NOMO-1 treated with DMSO at 0.1 percent for 48 hours (cell line): ENCODE results near the gene PROZ.

Source experiments
- DNase-seq: peaks from one replicate; lab custom pipeline; 2025; ENCODE audit not compliant: unreplicated experiment; lab: John Stamatoyannopoulos, UW

The PROZ gene

GRCh38 chr13:113119166-113119821 is 39.2 kb upstream of the PROZ start:
- no peak for DNase-seq

GRCh38 chr13:113119822-113120189 is 38.6 kb upstream of the PROZ start:
- no peak for DNase-seq

DNA sequence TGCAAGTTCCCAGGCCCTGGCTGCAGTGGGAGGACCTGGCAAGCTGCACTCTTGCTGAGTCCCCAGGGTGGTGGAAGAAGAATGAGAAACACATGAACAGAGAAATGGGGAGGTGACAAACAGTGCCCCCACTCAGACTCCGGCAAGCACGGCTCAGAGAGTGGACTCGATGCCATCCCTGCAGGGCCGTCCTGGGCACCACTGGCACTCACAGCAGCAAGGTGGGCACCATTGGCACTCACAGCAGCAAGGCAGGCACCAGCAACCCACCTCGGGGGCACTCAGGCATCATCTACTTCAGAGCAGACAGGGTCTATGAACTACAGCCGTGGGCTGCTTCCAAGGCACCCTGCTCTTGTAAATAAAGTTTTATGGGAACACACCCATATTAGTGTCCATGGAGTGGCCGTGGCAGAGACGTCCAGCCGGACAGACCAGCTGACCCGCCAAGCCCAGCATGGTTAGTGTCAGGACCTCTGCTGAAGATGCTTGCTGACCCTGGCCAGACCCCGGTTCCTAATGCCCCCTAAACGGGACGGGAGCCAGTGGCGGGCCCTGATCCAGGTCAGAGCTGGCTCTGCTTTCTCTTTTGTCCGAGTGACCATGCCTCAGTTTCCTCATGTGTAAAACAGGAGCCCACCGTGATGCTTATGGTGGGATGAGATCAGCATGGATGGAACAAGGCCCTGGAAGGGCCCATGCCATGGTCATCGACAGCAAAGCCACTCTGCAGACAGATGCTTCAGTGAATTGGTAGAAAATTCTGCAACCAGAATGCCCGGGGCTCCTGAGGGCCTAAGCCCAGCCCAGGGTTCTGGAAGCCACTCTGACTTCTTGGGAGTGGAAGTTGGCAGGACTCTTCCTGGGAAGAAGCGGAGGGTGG is 37.9 kb upstream of the PROZ start:
- DNase-seq = no peak

DNA sequence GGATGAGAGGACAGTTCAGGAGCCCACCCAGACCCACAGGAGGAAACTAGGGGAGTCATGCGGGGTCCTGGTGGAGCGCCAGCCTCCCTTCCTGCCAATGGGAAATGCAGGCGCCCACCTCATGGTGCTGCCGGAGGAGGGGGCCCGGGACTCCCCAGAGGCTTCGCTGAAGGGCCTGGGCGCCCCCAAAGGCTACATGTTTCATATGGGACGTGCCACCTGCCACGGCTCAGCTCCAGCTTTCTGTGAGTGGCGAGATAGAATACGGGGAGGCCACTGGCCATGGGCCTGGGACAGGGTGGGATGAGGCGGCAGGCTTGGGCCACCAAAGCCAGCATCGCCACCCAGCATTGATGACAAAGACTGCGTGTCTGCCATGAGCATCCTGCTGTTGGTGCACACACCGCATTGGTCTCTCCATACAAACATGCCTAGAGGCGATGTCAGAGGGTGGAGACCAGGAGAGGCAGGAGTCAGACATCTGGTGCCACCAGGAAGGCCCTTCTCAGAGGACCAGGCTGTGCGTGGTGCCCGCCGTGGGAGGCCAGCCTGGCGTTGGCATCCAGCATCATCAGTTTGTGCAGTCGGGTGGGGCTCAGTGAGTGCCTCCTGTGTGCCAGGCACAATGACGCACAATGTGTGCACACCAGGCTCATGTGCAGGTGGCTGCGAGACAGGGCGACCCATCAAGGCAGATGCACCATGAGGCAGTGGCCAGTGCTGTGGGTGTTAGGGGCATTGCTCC is 37.1 kb upstream of the PROZ start:
- no peak for DNase-seq

DNA sequence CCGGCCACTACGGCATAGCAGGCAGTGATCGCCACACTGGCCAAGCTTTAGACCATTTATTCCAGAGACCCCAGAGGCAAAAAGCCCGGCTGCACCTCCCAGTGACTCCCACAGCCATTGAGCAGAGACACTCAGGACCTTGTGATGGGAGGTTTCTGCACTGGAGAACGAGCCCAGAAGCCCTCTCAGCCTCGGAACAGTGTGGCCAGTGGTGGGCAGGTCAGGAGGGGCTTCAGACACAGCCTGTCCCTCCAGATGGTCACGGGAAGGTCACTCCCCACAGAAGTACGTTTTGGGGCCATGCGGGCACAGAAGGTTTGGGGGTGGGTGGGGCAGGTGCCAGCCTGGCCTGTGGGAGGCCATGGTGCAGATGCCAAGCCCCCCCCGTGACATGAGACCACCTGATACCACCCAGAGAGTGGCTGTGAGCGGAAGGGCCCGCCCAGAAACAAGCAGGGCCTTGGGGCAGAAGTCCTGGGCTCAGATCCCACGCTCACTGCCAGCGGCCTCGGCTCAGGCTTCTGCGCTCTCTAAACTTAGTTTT is 36.4 kb upstream of the PROZ start:
- no peak for DNase-seq

DNA sequence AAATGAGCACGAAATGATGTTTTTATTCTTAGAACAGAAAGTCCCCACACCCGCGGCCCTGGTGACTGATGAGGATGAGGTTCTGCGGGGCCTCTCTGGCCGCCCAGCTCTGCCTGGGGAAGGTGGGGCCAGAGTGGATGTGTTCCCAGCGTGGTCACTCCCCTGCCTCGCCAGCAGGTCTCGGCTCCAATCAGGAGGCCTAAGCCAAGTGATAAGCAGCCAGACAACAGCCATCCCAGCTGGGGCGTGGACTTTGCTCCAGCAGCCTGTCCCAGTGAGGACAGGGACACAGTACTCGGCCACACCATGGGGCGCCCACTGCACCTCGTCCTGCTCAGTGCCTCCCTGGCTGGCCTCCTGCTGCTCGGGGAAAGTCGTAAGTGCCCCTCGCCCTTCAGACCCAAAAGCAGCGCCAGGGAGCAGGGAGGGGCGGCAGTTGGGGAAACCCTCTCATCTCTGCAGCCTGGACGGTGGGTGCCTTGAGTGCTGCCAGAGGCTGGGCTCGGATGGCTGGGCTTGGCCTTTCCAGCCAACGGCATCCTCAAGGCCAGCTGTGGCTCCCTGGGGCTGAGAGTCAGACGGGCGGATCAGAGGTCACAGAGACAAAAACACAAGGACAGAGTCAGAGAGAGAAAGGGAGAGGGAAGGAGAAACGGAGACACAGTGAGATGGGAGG is 35.8 kb upstream of the PROZ start, which contains the start of gene F10:
Gene F10, plus strand, starts transcription at position 250 of the 676 bp plus-strand sequence. Its CDS starts 57 bp downstream, at position 307.
- no peak for DNase-seq

DNA sequence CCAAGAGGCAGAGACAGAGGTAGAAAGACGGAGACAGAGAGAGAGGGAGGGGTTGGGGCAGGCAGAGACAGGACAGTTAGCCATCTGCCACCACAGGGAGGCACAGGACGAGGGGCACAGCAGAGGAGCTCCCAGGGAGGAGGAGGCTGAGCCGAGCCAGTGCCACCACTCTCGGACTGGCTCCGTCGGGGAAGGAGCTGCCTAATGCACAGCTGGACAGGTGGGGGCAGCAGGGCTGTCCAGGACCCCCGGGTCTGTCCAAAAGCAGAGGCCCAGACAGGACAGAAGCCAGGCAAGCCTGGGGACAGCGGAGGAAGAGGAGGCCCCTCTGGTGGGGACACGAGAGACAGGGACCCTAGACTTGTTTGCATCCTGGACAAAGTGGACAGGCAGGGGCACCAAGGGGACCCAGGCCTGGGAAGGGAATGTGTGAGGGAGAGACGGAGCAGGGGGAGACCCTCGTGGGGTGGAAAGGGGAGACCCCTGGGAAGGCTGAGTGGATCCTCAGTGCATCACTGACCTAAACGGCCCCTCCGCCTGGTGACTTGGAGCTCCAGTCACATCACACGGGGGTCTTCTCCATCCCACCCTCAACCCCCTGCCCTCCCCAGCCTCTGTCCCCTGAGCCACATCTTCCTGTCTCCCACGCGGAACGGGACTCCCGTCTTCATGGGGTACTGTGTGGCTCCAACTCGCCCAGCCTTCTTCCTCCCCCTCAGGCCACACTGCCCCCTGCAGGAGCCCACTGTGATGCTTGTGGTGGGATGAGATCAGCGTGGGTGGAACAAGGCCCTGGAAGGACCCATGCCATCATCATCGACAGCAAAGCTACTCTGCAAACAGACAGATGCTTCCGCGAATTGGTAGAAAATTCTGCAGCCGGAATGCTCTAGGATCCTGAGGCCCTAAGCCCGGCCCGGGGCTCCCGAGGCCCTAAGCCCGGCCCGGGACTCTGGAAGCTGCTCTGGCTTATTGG is 34.9 kb upstream of the PROZ start:
- no peak for DNase-seq

- no peak for DNase-seq
These were observed 34.1 kb upstream of the PROZ start for GRCh38 chr13:113124211-113124970.

DNA sequence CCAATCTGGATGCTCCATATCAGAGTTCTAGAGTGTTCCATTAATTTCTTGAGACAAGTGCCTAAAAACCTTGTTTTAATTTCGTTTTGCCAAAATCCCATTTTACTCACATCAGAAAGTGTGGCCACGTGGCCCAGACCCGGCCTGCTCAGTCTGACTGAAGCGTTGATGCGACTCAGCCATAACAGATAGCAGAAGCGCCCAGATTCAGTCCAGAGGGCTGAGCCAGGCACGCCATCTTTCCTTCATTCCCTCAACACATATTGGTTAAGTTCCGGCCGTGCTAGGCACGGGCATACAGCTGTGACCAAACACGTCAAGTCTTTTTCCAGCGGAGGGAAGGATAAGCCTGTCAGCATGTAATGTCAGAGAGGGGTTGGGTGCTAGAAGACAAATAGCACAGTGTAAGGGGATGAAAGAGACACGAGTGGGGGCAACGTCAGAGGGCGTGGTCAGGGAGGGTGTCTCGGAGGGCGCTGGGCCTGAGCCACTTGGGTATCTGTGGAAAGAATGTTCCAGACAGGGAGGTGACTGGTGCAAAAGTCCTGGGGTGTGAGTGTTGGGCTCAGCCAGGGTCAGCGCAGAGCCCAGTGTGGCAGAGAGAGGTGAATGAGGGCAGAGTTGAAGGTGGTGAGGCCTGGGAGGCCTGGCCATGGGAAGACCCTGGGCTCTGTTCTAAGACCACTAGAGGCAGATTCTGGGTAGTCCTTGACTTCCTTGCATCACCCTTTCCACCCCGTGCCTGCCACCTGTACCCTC is 32.8 kb upstream of the PROZ start:
- DNase-seq = no peak

- no peak for DNase-seq
These were observed 31.9 kb upstream of the PROZ start for GRCh38 chr13:113126265-113127150.

GRCh38 chr13:113129480-113129879 is 29.0 kb upstream of the PROZ start:
- no peak for DNase-seq

DNA sequence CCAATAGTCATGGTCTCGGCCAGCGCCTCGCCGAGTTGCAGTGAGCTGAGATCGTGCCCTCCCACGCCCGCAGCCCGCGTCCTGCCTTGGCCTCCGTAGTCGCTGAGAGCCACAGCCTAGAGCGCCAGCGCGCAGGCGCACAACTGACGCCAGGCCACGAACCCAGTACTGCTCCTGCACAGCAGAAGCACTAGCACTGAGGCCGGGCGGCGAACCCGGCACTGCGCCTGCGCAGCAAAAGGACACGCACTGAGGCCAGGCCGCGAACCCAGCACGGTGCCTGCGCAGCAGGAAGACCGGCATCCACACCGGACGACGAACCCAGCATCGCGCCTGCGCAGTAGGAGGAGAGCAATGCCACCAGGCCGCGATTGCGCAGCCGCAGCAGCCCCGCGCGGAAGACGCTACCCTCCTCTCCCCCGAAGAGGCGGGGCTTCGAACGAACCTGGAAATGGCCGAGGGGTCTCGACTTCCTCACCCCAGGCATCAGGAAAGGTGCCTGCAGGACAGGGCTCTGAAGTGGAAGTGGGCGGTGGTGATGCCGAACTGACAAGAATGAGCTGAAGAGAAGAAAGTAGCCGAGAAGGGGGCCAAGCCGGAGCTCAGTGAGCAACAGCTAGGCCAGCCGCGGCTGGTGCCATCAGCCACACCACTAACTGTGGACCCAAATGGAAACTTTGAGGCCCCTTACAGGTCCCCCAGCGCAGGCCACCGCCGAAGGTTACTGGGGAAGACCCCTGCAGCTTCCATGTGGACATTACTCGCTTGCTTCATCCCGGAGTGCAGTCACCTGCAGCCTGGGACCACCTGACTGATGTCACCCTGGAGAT is 28.3 kb upstream of the PROZ start:
- no peak for DNase-seq

DNA sequence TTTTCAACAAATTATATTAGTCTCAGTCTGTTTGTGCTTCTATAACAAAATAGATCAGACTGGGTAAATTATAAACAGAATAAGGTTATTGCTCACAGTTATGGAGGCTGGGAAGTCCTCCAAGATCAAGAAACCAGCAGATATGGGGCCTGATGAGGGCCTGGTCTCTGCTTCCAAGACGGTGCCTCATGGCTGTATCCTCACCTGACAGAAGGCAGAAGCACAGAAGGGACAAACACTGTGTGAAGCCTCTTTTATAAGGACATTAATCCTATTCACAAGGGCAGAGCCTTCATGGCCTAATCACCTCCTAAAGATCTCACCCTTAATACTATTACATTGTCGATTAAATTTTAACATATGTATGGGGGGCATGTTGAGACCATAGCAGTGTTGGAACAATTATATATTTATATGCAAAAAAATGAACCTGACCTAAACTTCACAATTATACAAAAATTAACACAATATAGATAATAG is 23.1 kb upstream of the PROZ start:
- no peak for DNase-seq

DNA sequence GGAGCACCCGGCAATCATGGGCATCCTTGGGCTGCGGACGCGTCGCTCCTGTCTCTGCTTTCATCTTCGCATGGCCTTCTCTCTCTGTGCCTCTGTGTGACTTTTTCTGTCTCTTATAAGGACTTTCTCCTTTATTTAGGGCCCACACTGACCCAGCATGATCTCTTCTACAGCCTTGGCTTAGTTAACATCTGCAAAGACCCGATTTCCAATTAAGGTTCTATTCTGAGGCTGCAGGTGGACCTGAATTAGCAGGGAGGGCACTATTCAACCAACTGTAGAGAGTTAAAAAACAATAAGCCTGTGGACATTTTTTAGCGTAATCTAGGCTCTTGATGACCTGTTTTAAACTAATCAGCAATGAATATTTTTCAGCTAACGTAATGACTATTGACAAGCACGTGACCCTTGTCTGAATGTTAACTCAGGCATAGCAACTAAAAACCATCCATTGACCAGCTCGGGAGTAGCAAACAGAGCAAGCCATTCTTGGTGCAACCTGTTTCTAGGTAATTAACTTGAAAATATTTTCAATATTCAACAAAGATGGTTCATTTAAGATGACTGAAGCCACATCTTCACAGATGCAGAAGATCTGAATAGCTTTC is 20.7 kb upstream of the PROZ start:
- no peak for DNase-seq

GRCh38 chr13:113138792-113139551 is 19.5 kb upstream of the PROZ start:
- peak; percentile 39 for DNase-seq
